GM19043 (cell line): ENCODE results near the gene PKDREJ.

Experiments
- ATAC-seq: cut with Tn5 transposase; IDR thresholded peaks from one replicate; pipeline ENCODE4 v1.9.1; 2021; ENCODE audit warnings: low read depth; ENCODE audit not compliant: unreplicated experiment

Gene PKDREJ

GRCh38 chr22:46289244-46289891, 26.2 kb upstream of the PKDREJ start:
- no peak for ATAC-seq

DNA sequence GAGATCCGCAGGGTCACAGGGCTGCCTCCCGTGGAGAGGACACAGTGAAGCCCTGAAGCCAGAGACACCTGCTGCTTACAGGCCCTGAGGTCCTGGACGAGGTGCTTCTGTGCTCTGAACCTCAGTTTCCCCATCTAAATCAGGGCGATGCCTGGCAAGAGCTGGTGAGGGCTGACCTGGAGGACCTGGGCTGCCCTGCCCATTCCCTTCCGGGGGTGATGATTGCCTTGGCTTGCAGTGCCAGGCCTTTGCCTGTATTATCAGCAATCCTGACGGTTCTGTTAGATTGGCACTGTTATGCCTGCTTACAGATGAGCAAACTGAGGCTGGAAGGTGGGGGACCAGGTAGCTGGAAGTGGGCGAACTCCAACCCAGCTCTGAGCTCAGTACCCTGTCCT, 25.7 kb upstream of the PKDREJ start:
- ATAC-seq: no peak

DNA sequence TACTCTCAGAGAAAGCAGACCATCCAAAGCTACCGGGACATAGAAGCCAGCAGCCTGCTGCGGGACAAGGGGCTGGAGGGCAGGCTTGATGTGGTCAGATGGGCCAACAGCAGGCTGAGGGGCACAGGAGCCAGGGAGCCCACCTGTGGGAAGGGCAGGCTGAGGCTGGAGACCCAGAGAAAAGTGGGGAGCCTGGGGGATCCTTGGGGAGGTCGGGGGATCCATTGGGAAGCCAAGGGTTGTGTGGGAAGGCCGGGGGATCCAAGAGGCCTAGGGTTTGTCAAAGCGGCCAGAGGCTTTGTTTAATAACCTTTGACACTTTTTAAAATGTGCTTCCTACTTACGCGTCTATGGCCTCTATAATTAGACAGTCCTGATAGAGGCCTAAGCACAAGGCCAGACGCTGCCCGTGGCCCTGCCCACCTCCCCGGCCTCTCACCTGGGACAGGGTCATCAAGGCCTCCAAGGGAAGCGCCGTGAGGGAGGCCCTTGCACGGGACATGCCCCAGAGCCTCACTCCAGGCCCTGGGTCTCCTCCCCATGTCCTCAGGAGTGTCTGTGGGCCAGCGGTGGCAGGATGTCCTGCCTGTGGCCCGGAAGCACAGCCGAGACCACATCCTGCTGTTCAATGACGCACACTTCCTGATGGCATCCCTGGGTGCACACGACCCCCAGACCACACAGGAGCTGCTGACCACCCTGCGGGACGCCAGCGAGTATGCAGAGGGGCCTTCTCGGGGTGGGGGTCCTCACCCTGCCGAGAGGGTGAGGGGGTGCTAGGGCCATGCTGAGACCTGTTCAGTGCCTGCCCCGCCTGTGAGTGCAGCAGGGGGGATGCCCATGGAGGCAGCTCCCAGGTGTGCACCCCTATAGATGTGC, 25.0 kb upstream of the PKDREJ start:
- ATAC-seq: peak; percentile 85

DNA sequence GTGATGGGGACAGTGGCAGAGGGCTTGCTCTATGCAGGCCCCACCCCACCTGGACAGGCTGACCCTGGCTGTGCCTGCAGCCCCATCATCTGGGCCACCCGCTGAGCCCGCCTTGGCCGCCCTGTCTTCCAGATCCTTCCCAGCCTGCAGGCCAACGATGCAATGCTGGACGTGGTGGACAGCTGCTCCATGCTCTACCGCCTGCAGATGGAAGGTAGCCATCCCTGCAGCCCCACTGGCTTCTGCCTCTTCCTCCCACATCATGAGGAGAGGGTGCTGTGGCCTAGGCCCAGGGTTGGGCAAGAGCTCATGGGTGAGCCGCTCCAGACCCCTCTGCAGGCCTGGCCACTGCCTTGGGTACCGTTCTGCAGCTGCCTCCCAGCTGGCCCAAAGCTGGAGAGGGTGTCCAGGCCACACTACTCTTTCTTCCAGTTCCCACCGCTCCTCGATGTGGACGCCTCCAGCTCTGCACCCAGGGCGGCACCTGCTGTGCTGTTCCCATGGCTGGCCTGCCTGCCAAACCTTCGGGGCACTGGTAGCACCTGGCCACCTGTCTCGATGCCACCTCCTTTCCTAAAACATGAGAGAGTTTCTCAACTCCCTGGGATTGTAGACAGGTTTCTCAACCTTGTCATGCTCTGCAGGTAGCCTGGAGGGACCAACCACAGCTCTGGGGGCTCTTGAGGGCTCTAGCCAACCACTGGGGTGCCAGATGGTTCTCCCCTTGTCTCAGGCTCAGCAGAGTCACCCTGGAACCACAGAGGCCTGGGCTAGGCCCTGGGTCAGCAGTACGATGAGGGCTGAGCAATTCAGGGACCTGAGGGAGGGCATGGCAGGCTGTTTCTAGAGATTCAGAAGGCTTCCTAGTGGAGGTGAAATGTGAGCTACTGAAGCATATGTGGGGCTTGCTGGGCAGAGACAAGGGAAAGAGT, 24.1 kb upstream of the PKDREJ start:
- no peak for ATAC-seq

DNA sequence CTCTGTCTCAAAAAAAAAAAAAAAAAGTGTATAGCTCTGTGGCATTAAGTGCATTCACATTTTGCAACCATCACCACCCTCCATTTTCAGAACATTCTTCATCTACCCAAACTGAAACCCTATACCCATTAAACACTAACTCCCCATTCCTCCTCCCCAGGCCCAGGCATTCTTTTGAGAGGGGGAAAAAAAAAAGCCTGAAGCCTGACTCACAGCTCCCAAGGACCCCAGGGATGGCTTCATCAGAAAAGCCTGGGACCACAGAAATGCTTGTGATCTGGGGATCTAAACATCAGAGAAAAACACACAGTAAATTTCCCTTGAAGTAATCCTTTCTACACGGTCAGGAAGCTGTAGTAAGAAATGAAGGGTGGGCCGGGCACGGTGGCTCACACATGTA, 22.9 kb upstream of the PKDREJ start:
- no peak for ATAC-seq

- ATAC-seq: no peak
Observed at GRCh38 chr22:46281866-46282678, 18.9 kb upstream of the PKDREJ start.

- ATAC-seq: no peak
Observed at GRCh38 chr22:46280999-46281623, 18.0 kb upstream of the PKDREJ start.

GRCh38 chr22:46280063-46280817, 17.1 kb upstream of the PKDREJ start:
- ATAC-seq: no peak

DNA sequence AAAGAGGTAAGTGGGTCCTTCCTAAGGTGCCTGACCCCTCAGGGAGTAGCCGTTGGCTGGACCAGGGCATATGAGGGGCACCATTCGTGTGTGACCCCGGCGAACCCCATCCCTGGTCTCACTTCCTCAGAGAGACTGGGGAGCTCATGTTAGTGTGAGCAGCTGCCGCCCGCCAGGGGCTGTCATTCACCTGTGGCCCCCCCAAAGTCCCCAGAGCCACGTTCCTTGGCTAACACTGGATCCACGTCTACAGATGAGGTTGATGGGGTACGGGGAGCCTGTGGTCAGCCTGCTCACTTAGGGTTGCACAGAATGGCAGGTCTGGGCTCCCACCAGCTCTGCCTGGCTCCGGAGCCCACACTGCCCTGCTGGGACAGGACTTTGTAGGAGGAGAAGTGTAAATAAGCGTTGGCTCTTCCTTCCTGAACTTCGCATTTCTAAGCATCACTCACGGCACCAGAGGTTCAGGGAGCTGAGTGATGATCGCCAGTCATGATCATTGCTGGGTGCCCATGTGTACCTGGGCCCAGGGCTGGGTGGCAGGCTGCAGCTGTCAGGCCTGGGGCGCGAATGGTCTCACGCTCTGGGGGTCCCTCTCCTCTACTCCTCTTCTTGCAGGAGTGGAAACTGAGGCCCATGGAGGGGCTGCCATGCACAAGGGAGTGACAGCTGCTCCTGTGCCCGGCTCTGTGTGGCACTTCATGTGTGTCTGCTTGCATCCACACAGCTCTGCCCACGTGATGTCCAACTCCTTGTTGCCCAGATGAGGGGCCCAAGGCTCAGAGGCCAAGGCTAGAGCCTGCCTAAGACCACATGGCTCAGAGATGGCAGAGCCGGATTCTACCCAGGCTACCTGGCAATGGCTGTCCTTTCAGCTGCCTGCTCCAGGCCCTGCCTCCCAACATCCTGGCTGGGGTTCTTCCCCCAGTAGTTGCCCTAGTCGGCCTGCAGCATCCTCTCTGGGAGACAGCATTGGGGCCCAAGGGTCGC, 15.8 kb upstream of the PKDREJ start:
- ATAC-seq: no peak

GRCh38 chr22:46276563-46276962, 13.4 kb upstream of the PKDREJ start:
- no peak for ATAC-seq

- ATAC-seq: no peak
Observed at GRCh38 chr22:46275455-46276122, 12.4 kb upstream of the PKDREJ start.

DNA sequence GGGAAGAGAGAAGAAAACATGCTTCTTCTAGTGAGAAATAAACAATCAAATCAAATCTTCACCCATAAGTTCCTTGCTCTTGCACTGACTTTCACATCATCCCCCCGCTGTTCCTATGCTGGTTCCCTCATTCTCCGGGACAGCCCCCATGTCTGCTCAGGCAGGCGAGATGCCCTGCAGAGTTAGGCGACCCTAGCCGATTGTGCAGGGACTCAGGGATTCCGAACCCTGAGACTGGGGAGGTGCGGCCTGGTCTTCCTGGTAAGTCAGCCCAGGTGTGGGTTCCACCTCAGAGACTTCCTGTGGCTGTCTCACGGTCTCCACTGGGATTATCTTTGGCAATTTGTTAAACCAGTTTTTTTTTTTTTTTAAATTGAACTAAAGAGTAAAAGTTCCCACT, 11.2 kb upstream of the PKDREJ start:
- ATAC-seq: no peak

DNA sequence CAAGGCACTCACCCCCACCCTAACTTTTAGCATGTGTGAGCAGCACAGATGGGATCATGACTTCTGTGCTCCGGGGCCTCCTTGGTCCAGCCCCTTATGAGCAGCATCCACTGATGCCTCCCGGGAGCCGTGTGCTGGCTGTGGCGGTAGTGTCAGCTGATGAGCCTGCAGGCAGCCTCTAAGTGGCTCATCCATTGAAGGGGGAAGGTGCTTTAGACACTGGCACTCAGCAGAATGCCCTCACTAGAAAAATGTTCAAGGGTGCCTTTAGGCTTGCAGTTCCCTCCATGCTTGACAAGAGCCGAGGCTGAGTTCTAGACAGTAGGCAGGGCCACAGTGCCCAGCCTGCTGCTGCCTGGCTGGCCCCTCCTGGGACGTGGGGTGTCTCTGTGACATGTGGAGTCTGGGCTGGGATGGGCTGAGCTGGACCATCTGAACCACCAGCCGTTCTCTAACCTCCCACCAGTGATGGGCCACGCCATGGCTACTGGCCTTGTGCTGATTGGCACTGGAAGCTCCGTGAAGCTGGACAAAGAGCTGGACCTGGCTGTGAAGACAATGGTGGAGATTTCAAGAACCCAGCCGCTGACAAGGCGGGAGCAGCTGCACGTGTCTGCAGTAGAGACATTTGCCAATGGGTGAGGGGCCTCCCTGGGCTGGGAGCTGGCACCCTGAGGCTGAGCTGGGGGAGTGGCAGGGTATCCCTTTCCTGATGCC, 10.4 kb upstream of the PKDREJ start:
- ATAC-seq: no peak

- ATAC-seq: no peak
Observed at GRCh38 chr22:46272762-46273431, 9.8 kb upstream of the PKDREJ start.

DNA sequence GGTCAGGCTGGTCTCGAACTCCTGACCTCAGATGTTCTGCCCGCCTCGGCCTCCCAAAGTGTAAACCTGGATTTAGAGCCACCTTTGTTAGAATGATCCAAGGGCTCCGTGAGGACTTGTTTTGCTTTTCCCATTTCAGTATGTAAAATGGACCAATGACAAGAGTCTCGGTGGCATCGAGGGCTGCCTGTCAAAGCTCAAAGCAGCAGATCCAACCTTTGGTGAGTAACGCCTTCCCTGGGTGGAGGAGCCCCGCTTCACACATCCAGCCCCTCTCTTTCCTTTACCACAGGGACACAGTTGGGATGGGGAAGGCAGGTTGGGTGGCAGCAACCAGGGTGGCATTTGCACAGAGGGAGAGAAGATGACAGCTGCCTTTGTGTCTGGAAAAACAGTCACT, 9.1 kb upstream of the PKDREJ start:
- no peak for ATAC-seq

DNA sequence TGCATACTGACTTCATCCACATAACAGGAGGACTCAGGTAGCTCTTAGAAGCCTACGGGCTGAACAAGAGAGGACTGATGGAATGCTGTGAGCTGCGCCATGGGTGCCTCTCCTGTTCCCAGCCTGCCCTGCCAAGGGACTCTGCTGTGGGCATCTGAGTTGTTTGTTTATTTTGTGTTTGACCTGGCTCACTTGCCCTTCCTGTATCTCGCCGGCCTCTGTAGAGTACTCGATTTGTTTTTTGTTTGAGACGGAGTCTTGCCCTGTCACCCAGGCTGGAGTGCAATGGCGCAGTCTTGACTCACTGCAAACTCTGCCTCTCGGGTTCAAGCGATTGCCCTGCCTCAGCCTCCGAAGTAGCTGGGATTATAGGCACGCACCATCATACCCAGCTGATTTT, 6.4 kb upstream of the PKDREJ start:
- ATAC-seq: no peak
